ENCODE results near the gene ERBB2. TPM values are rescaled to one million over a fixed set of nuclear protein-coding genes. Genes with fewer than 3 reads are reported as not detected.
"Not testable (repeated sequence)": the region's sequence is repeated elsewhere in the genome, so short reads cannot be mapped to it uniquely, and the experiment has no call there.

The ERBB2 gene
- total and polyA plus RNA-seq, 9 of the 15 experiments (the other 6 are each of a cell fraction or from before 2014, with no cell fraction given): 0.74 to 5.6 (median 3.3) TPM

- BruUV-seq (replicated peaks); H3K9me3 ChIP-seq (replicated peaks; ENCODE audit: control insufficient read depth, insufficient read depth, low read depth, low read length); FAIRE-seq; H3K4me2 ChIP-seq (ENCODE audit: insufficient read depth, low read length); H3K79me2 ChIP-seq (ENCODE audit: control insufficient read depth, insufficient read depth, low read length); H3K9me1 ChIP-seq (ENCODE audit: control insufficient read depth, insufficient read depth, low read length); H2AFZ ChIP-seq (ENCODE audit: low read depth, low read length); H3K27me3 ChIP-seq (ENCODE audit: control insufficient read depth in 2 of 2, insufficient read depth in 2 of 2, low read length in 2 of 2); H3K4me3 ChIP-seq; H4K20me1 ChIP-seq (replicated peaks; ENCODE audit: control insufficient read depth, insufficient read depth, low read length); H3K9ac ChIP-seq (ENCODE audit: insufficient read depth in 1 of 2, low read depth in 2 of 2, low read length in 2 of 2); H3K36me3 ChIP-seq (ENCODE audit: control insufficient read depth, insufficient read depth, low read length); intact Hi-C loops (cut with micrococcal nuclease); DNase-seq (ENCODE audit: extremely low read depth in 1 of 4, low spot score in 3 of 4); in situ Hi-C loops (cut with MboI); H3K27ac ChIP-seq (ENCODE audit: extremely low read depth, low read depth, low read length); ATAC-seq; CTCF ChIA-PET (ENCODE audit: low intra/inter-chr PET ratio); TF ChIP-seq CEBPG (CRISPR knock-in tag; IDR thresholded peaks at IDR 0.05): not testable (repeated sequence)
- 35% methylated on average over 6 of the region's 8 CpGs for WGBS (ENCODE audit: insufficient coverage, low coverage, missing lambda C conversion rate)
- peaks cover 9 to 35% of the 10 kb centered on the region in 2 experiments; a peak in 4 of 5 replicates for H3K4me1 ChIP-seq (replicated peaks in 1 of 2; ENCODE audit: control insufficient read depth in 2 of 2, insufficient read depth in 2 of 2, low read length in 2 of 2)
- POLR2A ChIA-PET: interaction anchor here (0.5 to 0.7 kb wide), 2 partner anchors 14 to 450 kb away, joined by 3 read pairs; no protein-coding TSS in a partner anchor
- TF ChIP-seq CEBPG (tag; conservative IDR thresholded peaks at IDR 0.05 in 1 of 2, IDR thresholded peaks at IDR 0.05 in 1 of 2): 0 out of 4 replicates have a peak, but pooled peaks of 1 of the 2 experiments have one; percentile 13
- TF ChIP-seq CEBPB (tag; IDR thresholded peaks at IDR 0.05): peak; percentile 57
Measured at GRCh38 chr17:39748444-39749034, 48.7 kb downstream of the ERBB2 start.
